Naive thymus-derived CD8-positive, alpha-beta T cell (primary cell): Measurements from ENCODE around the gene FOXJ3. TPM values are rescaled to one million over a fixed set of nuclear protein-coding genes. Genes with fewer than 3 reads are reported as not detected.

Experiments
- ATAC-seq, 2 donors: fragments of 150-1000 bp; cut with Tn5 transposase in 1 of 2; sonication (Bioruptor Pico), chemical (Tn5 transposase) in 1 of 2; 1 replicate in 1 of 2; 2 replicates in 1 of 2; pipeline ENCODE4 v1.10.0; 2021; ENCODE audit warnings: mild to moderate bottlenecking in 2 of 2, moderate library complexity in 2 of 2
- POLR2A ChIA-PET: fragments of 350-600 bp; sonication (Branson Sonifier 250); formaldehyde crosslinking; loops from one replicate; lab custom pipeline; 2021; ENCODE audit warnings: antibody characterized with exemption; lab: Charles Lee
- DNase-seq, 10 donors: peaks; one replicate each; pipeline versions ENCODE4 v3.0.0 to v3.0.0-alpha.2; 2020 to 2022
- H3K27ac Mint-ChIP-seq, 10 donors: one replicate each; pipeline ENCODE4 v1.8.0; 2020 to 2022; ENCODE audit warnings: mild to moderate bottlenecking in 10 of 10, mixed read lengths in 10 of 10, moderate library complexity in 4 of 10, inconsistent platforms in 1 of 10
- H3K27me3 Mint-ChIP-seq, 5 donors: one replicate each; pipeline ENCODE4 v1.8.0; 2021 to 2022; ENCODE audit warnings: mixed read lengths in 5 of 5
- H3K36me3 Mint-ChIP-seq, 3 donors: one replicate each; pipeline ENCODE4 v1.8.0; 2020 to 2022; ENCODE audit warnings: mixed read lengths in 3 of 3, mild to moderate bottlenecking in 2 of 3, inconsistent platforms in 1 of 3
- H3K4me1 Mint-ChIP-seq, 4 donors: one replicate each; pipeline ENCODE4 v1.8.0; 2021 to 2022; ENCODE audit warnings: mixed read lengths in 4 of 4
- H3K4me3 Mint-ChIP-seq, 10 donors: one replicate each; pipeline ENCODE4 v1.8.0; 2020 to 2022; ENCODE audit warnings: mild to moderate bottlenecking in 10 of 10, mixed read lengths in 10 of 10, moderate library complexity in 6 of 10, inconsistent platforms in 1 of 10
- H3K9me3 Mint-ChIP-seq, 9 donors: one replicate each; pipeline ENCODE4 v1.8.0; 2020 to 2022; ENCODE audit warnings: mixed read lengths in 9 of 9, mild to moderate bottlenecking in 3 of 9, inconsistent platforms in 1 of 9, moderate library complexity in 1 of 9
- polyA plus RNA-seq, 3 donors: library from polyadenylated mRNA; unstranded; fragments of 300-500 nt; fragmentation: Illumina TruSeq; gene quantifications; one replicate each; pipeline ENCODE4 v1.2.3, GENCODE V29; 2021
- total RNA-seq, 8 experiments: library from RNA in 2 of 8; stranded (reverse) in 2 of 8; gene quantifications; one replicate each; pipeline ENCODE4 v1.2.3 and lab custom pipeline; 2021 to 2026

Gene FOXJ3
- total and polyA plus RNA-seq, 5 experiments from 2014 or later: 30.3 to 112 (median 39.8) TPM

- peaks cover 0 to 6% (median 2%) of the 10 kb centered on the region in 3 donors for H3K36me3 Mint-ChIP-seq
- ATAC-seq (peak; percentile 46 to 58), DNase-seq (peak in 2 of 10 donors; percentile 30 to 32)
- H3K27me3 Mint-ChIP-seq: no peaks in the 10 kb centered on the region
- POLR2A ChIA-PET: interaction anchor here (1.0 to 3.3 kb wide), 4 partner anchors 14 to 339 kb away, joined by 3 to 24 read pairs (median 6); partner anchors contain the start of genes FOXJ3, PPCS and PPIH
- H3K4me3 Mint-ChIP-seq: peak overlapping the region; percentile 66 to 85 (median 80)
- H3K4me1 Mint-ChIP-seq: peaks cover 49 to 97% (median 89%) of the 10 kb centered on the region in 4 donors
- H3K9me3 Mint-ChIP-seq: no peaks in the 10 kb centered on the region
- H3K27ac Mint-ChIP-seq: peak overlapping the region; percentile 77 to 95 (median 90)
Measured at GRCh38 chr1:42319128-42319851, 15.7 kb downstream of the FOXJ3 start.

- no peaks in the 10 kb centered on the region for H3K9me3 Mint-ChIP-seq
- H3K27ac Mint-ChIP-seq: peak overlapping the region; percentile 20 to 95 (median 88)
- POLR2A ChIA-PET: interaction anchor here (3.3 kb wide), 1 partner anchor 15 kb away, joined by 24 read pairs; the partner anchor contains the start of gene FOXJ3
- DNase-seq (no peak), ATAC-seq (no peak)
- peaks cover 54 to 100% (median 94%) of the 10 kb centered on the region in 4 donors for H3K4me1 Mint-ChIP-seq
- H3K4me3 Mint-ChIP-seq: peak overlapping the region in 8 of 10 donors; percentile 6 to 85 (median 80)
- H3K36me3 Mint-ChIP-seq: peaks cover 0 to 6% (median 2%) of the 10 kb centered on the region in 3 donors
- H3K27me3 Mint-ChIP-seq: no peaks in the 10 kb centered on the region
Measured at GRCh38 chr1:42318601-42319000, 16.4 kb downstream of the FOXJ3 start.

- no peak for ATAC-seq
- H3K36me3 Mint-ChIP-seq: peaks cover 0 to 3% (median 2%) of the 10 kb centered on the region in 3 donors
- H3K27ac Mint-ChIP-seq: peak overlapping the region in 9 of 10 donors; percentile 29 to 95 (median 78)
- H3K4me3 Mint-ChIP-seq: peak overlapping the region in 8 of 10 donors; percentile 28 to 78 (median 60)
- no peak for DNase-seq
- POLR2A ChIA-PET: interaction anchor here (0.7 kb wide), 2 partner anchors 8 to 497 kb away, joined by 6 to 8 read pairs; no protein-coding TSS in a partner anchor
- H3K4me1 Mint-ChIP-seq: peaks cover 58 to 96% (median 93%) of the 10 kb centered on the region in 4 donors
- no peaks in the 10 kb centered on the region for H3K9me3 Mint-ChIP-seq
- H3K27me3 Mint-ChIP-seq: no peaks in the 10 kb centered on the region
Measured at GRCh38 chr1:42317308-42317707, 17.7 kb downstream of the FOXJ3 start.

DNA sequence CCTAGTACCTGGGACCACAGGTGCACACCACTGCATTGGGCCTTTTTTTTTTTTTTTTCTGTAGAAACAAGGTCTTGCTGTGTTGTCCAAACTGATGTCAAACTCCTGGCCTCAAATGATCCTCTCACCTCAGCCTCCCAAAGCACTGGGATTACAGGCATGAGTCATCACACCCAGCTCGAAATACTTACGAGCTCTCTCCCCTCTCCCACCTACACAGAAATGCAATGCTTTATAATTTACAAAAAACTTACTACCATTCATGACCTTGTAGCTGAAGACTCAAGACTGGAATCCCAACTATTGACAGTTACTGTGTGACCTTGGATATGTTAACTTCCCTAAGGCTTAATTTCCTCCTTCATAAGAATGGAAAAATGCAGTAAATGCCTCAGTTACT lies 18.7 kb downstream of the FOXJ3 start:
- DNase-seq (no peak), ATAC-seq (no peak)
- Mint-ChIP-seq H3K36me3 (peaks cover 0 to 3% (median 0%) of the 10 kb centered on the region in 3 donors), H3K27me3 (no peaks in the 10 kb centered on the region), H3K4me3 (peak overlapping the region in 5 of 10 donors; percentile 20 to 43 (median 33)), H3K27ac (peak overlapping the region in 2 of 10 donors; percentile 32 to 89), H3K4me1 (peaks cover 55 to 96% (median 91%) of the 10 kb centered on the region in 4 donors), H3K9me3 (no peaks in the 10 kb centered on the region)
- POLR2A ChIA-PET: interaction anchor here (1.0 to 1.2 kb wide), 2 partner anchors 35 to 349 kb away, joined by 3 to 5 read pairs; no protein-coding TSS in a partner anchor

- no peak for DNase-seq
- peak overlapping the region in 6 of 10 donors; percentile 3 to 60 (median 40) for H3K4me3 Mint-ChIP-seq
- POLR2A ChIA-PET: interaction anchor here (1.0 to 1.2 kb wide), 2 partner anchors 35 to 350 kb away, joined by 3 to 5 read pairs; no protein-coding TSS in a partner anchor
- H3K27me3 Mint-ChIP-seq: no peaks in the 10 kb centered on the region
- H3K4me1 Mint-ChIP-seq: peaks cover 53 to 95% (median 90%) of the 10 kb centered on the region in 4 donors
- H3K27ac Mint-ChIP-seq: peak overlapping the region in 5 of 10 donors; percentile 13 to 89 (median 32)
- no peak for ATAC-seq
- peaks cover 0 to 9% (median 5%) of the 10 kb centered on the region in 3 donors for H3K36me3 Mint-ChIP-seq
- no peaks in the 10 kb centered on the region for H3K9me3 Mint-ChIP-seq
Measured at GRCh38 chr1:42315500-42315899, 19.5 kb downstream of the FOXJ3 start.

- ATAC-seq (no peak), DNase-seq (no peak)
- peaks cover 50 to 87% (median 84%) of the 10 kb centered on the region in 4 donors for H3K4me1 Mint-ChIP-seq
- H3K9me3 Mint-ChIP-seq: no peaks in the 10 kb centered on the region
- POLR2A ChIA-PET: no interaction called here
- peaks cover 0 to 24% (median 11%) of the 10 kb centered on the region in 3 donors for H3K36me3 Mint-ChIP-seq
- H3K4me3 Mint-ChIP-seq: peak overlapping the region in 3 of 10 donors; percentile 35 to 60 (median 48)
- peak overlapping the region in 4 of 10 donors; percentile 7 to 89 (median 62) for H3K27ac Mint-ChIP-seq
- H3K27me3 Mint-ChIP-seq: no peaks in the 10 kb centered on the region
Measured at GRCh38 chr1:42313970-42314369, 21.1 kb downstream of the FOXJ3 start.

DNA sequence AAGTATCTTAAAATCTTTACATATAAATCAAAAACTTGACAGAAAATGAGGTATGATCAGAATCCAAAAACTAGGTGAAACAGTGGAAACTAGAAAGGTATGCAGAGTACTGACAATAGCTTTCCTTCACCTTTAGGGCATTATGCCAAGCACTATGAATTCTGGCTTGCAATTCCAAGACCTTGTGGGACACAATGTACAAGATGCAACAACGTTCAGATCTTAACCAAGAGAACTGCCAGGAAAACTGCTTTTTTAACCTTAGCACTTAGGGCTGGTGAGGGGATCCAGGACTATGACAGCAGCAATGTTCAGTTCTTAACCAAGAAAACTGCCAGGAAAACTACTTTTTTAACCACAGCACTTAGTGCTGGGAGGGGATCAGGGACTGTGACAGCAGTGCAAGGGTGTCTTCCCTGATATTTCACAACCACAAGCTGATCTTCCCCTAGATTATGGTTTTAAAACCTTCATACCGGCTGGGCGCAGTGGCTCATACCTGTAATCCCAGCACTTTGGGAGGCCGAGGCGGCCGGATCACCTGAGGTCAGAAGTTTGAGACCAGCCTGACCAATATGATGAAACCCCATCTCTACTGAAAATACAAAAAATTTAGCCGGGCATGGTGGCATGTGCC lies 22.3 kb downstream of the FOXJ3 start:
- H3K9me3 Mint-ChIP-seq: no peaks in the 10 kb centered on the region
- H3K4me1 Mint-ChIP-seq: peaks cover 53 to 87% (median 82%) of the 10 kb centered on the region in 4 donors
- no peak overlapping the region for H3K4me3 Mint-ChIP-seq
- H3K27ac Mint-ChIP-seq: peak overlapping the region in 2 of 10 donors; percentile 20 to 34
- POLR2A ChIA-PET: interaction anchor here (0.5 to 0.7 kb wide), 3 partner anchors 14 to 145 kb away, joined by 3 read pairs; no protein-coding TSS in a partner anchor
- no peaks in the 10 kb centered on the region for H3K27me3 Mint-ChIP-seq
- no peak for ATAC-seq
- DNase-seq: no peak
- H3K36me3 Mint-ChIP-seq: peaks cover 0 to 31% (median 11%) of the 10 kb centered on the region in 3 donors

GRCh38 chr1:42311897-42312296 lies 23.1 kb downstream of the FOXJ3 start:
- POLR2A ChIA-PET: interaction anchor here (0.7 kb wide), 1 partner anchor 18 kb away, joined by 3 read pairs; no protein-coding TSS in a partner anchor
- H3K4me1 Mint-ChIP-seq: peaks cover 49 to 83% (median 80%) of the 10 kb centered on the region in 4 donors
- ATAC-seq (no peak), DNase-seq (no peak)
- H3K4me3 Mint-ChIP-seq: no peak overlapping the region
- H3K27me3 Mint-ChIP-seq: no peaks in the 10 kb centered on the region
- peak overlapping the region in 1 of 10 donors; percentile 59 for H3K27ac Mint-ChIP-seq
- H3K36me3 Mint-ChIP-seq: peaks cover 0 to 31% (median 11%) of the 10 kb centered on the region in 3 donors
- no peaks in the 10 kb centered on the region for H3K9me3 Mint-ChIP-seq

DNA sequence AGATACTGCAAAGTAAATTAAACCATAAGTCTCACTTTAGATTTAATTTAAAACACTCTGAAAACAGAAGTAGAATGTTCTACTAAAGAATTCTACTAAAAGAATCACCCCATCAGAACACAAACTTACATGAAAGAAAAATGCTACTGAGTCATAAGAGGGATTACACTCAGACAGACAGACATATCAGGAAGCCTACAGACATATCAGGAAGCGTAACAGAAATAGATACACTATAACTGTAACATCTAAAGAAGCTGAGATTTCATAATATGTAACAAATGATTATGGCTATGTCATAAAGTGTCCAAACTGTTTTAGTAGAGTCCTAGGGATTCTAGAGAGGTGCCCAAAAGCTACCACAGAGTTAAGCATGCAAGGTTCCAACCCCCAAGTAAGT lies 23.9 kb downstream of the FOXJ3 start:
- DNase-seq: no peak
- Mint-ChIP-seq H3K4me3 (peak overlapping the region in 1 of 10 donors; percentile 2), H3K27me3 (no peaks in the 10 kb centered on the region), H3K36me3 (peaks cover 0 to 36% (median 11%) of the 10 kb centered on the region in 3 donors), H3K27ac (peak overlapping the region in 1 of 10 donors; percentile 28), H3K9me3 (no peaks in the 10 kb centered on the region), H3K4me1 (peaks cover 48 to 79% (median 75%) of the 10 kb centered on the region in 4 donors)
- ATAC-seq: no peak
- POLR2A ChIA-PET: no interaction called here

DNA sequence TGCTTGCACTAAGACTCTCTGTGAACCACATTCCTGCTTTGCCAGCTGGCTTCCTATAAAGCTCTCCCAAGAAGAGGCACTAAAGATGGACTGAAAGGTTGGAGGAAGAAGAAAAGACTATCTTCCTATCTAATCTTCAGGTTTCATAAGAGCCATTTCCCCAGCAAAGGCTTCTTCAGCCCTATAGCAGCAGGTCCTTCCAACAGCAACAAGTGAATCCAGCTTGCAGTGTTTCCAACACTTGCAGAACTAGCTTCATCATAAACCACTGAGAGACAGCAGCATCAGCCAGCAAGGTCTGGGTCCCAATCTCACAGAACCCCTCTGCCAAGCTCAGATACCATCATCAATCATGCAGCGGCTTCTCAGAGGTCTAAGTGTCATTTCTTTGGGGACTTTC lies 28.1 kb downstream of the FOXJ3 start:
- POLR2A ChIA-PET: no interaction called here
- peaks cover 0 to 4% (median 1%) of the 10 kb centered on the region in 9 donors for H3K9me3 Mint-ChIP-seq

DNA sequence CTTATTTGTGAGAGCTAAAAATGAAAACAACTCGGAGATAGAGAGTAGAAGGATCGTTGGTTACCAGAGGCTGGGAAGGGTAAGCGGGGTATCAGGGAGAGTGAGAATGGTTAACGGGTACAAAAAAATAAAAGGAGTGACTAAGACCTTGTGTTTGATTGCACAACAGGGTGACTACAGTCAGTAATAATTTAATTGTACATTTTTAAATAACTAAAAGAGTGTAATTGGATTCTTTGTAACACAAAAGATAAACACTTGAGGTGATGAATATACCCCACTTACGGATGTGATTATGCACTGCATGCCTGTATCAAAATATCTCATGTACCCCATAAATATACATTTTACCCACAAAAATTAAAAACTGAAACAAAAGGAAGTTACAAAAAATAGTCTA lies 29.4 kb downstream of the FOXJ3 start:
- Mint-ChIP-seq H3K27ac (peak overlapping the region in 1 of 10 donors; percentile 60), H3K4me3 (no peak overlapping the region), H3K4me1 (peaks cover 27 to 55% (median 46%) of the 10 kb centered on the region in 4 donors), H3K9me3 (peaks cover 0 to 15% (median 8%) of the 10 kb centered on the region in 9 donors), H3K36me3 (peaks cover 20 to 52% (median 38%) of the 10 kb centered on the region in 3 donors), H3K27me3 (no peaks in the 10 kb centered on the region)
- no peak for ATAC-seq
- DNase-seq: no peak
- POLR2A ChIA-PET: no interaction called here

More for the DNA sequence above, 28.1 kb downstream of the FOXJ3 start:
- Mint-ChIP-seq H3K36me3 (peaks cover 13 to 50% (median 29%) of the 10 kb centered on the region in 3 donors), H3K27ac (peak overlapping the region in 2 of 10 donors; percentile 12 to 27), H3K4me1 (peaks cover 31 to 68% (median 56%) of the 10 kb centered on the region in 4 donors), H3K4me3 (no peak overlapping the region), H3K27me3 (no peaks in the 10 kb centered on the region)
- DNase-seq (no peak), ATAC-seq (no peak)

DNA sequence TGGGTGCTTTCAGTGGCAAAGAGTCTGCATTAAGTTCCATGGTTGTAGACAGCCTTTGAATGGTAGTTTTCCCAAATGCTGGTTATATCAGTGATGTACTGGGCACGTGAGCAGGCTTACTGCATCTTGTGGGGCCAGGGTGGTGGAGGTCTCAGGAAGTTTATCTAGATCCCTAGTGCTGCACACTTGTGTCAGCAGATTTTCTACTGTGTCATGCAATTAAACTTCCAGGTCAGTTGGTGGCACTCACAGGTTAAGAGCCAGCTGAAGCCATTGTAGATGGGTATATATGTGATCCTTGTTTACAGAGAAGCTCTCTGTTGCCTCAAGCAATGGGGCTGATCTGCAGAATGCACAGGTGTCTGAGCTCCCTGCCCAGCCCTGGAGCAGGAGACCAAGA lies 33.0 kb downstream of the FOXJ3 start:
- H3K9me3 Mint-ChIP-seq: peaks cover 0 to 17% (median 8%) of the 10 kb centered on the region in 9 donors
- DNase-seq (no peak), ATAC-seq (no peak)
- H3K4me3 Mint-ChIP-seq: peak overlapping the region in 1 of 10 donors; percentile 43
- no peaks in the 10 kb centered on the region for H3K27me3 Mint-ChIP-seq
- peaks cover 20 to 36% (median 27%) of the 10 kb centered on the region in 3 donors for H3K36me3 Mint-ChIP-seq
- no peak overlapping the region for H3K27ac Mint-ChIP-seq
- POLR2A ChIA-PET: no interaction called here
- H3K4me1 Mint-ChIP-seq: peaks cover 30 to 65% (median 55%) of the 10 kb centered on the region in 4 donors
